ENCODE results near the gene TMEM223.

GRCh38 chr11:62770778-62771143 lies 21.0 kb downstream of the TMEM223 start:
- TF ChIP-seq CTCF (conservative IDR thresholded peaks at IDR 0.05 in 1 of 2, IDR thresholded peaks at IDR 0.05 in 1 of 2; ENCODE audit: extremely low read depth in 1 of 2, insufficient read depth in 1 of 2, low read depth in 1 of 2, low read length in 2 of 2): no peak
- no peak for TF ChIP-seq EZH2 (IDR thresholded peaks at IDR 0.05; ENCODE audit: borderline replicate concordance, low read length)
